GM23338 (cell line): ENCODE results near the gene SRMS. TPM values are rescaled to one million over a fixed set of nuclear protein-coding genes. Genes with fewer than 3 reads are reported as not detected.

Experiments
- ATAC-seq: fragments of 200-7000 bp; cut with Tn5 transposase; 3 replicates; pipeline ENCODE4 v1.9.1; 2020
- DNase-seq: peaks from one replicate; pipeline ENCODE4 v3.0.0-alpha.2; 2015; ENCODE audit warnings: low spot score
- H2AFZ ChIP-seq: fragments of 200-600 bp; sonication (generic); 2 replicates; pipeline ENCODE4 v1.8.0; 2016; ENCODE audit warnings: antibody characterized with exemption, mild to moderate bottlenecking, moderate library complexity
- H3F3A ChIP-seq: fragments of 200-600 bp; sonication (generic); replicated peaks from 2 replicates; pipeline ENCODE4 v1.8.0; 2017; ENCODE audit warnings: antibody characterized with exemption, mixed run types, low read depth
- H3K27ac ChIP-seq: fragments of 200-600 bp; sonication (generic); 2 replicates; pipeline ENCODE4 v1.6.1; 2016; ENCODE audit warnings: low read depth
- H3K27me3 ChIP-seq: fragments of 200-600 bp; sonication (generic); 2 replicates; pipeline ENCODE4 v1.8.0; 2016; ENCODE audit warnings: mild to moderate bottlenecking, mixed run types, moderate library complexity; ENCODE audit not compliant: insufficient read depth
- H3K36me3 ChIP-seq: fragments of 200-600 bp; sonication (generic); 2 replicates; pipeline ENCODE4 v1.8.0; 2016; ENCODE audit warnings: mild to moderate bottlenecking; ENCODE audit not compliant: insufficient read depth
- H3K4me1 ChIP-seq: fragments of 200-600 bp; sonication (generic); 2 replicates; pipeline ENCODE4 v1.8.0; 2016; ENCODE audit warnings: mild to moderate bottlenecking, moderate library complexity; ENCODE audit not compliant: insufficient read depth
- H3K4me2 ChIP-seq: fragments of 200-600 bp; sonication (generic); 2 replicates; pipeline ENCODE4 v1.7.1; 2017; ENCODE audit warnings: mixed run types
- H3K4me3 ChIP-seq: fragments of 200-600 bp; sonication (generic); 2 replicates; pipeline ENCODE4 v1.6.1; 2016; ENCODE audit warnings: mixed run types
- H3K79me2 ChIP-seq: fragments of 200-600 bp; sonication (generic); replicated peaks from 2 replicates; pipeline ENCODE4 v1.8.0; 2017; ENCODE audit warnings: mild to moderate bottlenecking; ENCODE audit not compliant: insufficient read depth
- H3K9me2 ChIP-seq: fragments of 200-600 bp; sonication (generic); 2 replicates; pipeline ENCODE4 v1.8.0; 2017; ENCODE audit not compliant: insufficient read depth
- H4K20me1 ChIP-seq: fragments of 200-600 bp; sonication (generic); replicated peaks from 2 replicates; pipeline ENCODE4 v1.8.0; 2017; ENCODE audit warnings: mild to moderate bottlenecking; ENCODE audit not compliant: insufficient read depth
- H3K27ac Mint-ChIP-seq: 2 replicates; pipeline ENCODE4 v1.8.0; 2020; ENCODE audit warnings: inconsistent platforms, mild to moderate bottlenecking, moderate library complexity, mixed read lengths
- H3K27me3 Mint-ChIP-seq: 3 replicates; pipeline ENCODE4 v1.8.0; 2022; ENCODE audit warnings: low read depth, mild to moderate bottlenecking, moderate library complexity, mixed read lengths, inconsistent platforms; ENCODE audit not compliant: insufficient read depth, poor library complexity
- H3K36me3 Mint-ChIP-seq: 3 replicates; pipeline ENCODE4 v1.8.0; 2021; ENCODE audit warnings: low read depth, mild to moderate bottlenecking, inconsistent platforms, moderate library complexity, mixed read lengths
- H3K4me1 Mint-ChIP-seq: 3 replicates; pipeline ENCODE4 v1.8.0; 2020; ENCODE audit warnings: mild to moderate bottlenecking, inconsistent platforms, mixed read lengths
- H3K4me3 Mint-ChIP-seq: 3 replicates; pipeline ENCODE4 v1.8.0; 2021; ENCODE audit warnings: moderate library complexity, mild to moderate bottlenecking, inconsistent platforms, mixed read lengths
- H3K9me3 Mint-ChIP-seq: 3 replicates; pipeline ENCODE4 v1.8.0; 2020; ENCODE audit warnings: moderate library complexity, mild to moderate bottlenecking, inconsistent platforms, mixed read lengths
- CREB1 ChIP-seq: fragments of 250-450 bp; sonication (Bioruptor Pico); IDR thresholded peaks from 2 replicates; pipeline ENCODE4 v1.5.0; 2020; ENCODE audit warnings: low read depth, mild to moderate bottlenecking, moderate library complexity
- EZH2phosphoT487 ChIP-seq: fragments of 200-600 bp; sonication (generic); IDR thresholded peaks from one replicate; pipeline ENCODE4 v1.8.1; 2018; ENCODE audit warnings: antibody characterized with exemption; ENCODE audit not compliant: unreplicated experiment
- POLR2AphosphoS5 ChIP-seq: IDR thresholded peaks from 2 replicates; pipeline ENCODE4 v1.6.1; 2016; ENCODE audit warnings: antibody characterized with exemption, low read depth
- STAT1 ChIP-seq: IDR thresholded peaks from one replicate; pipeline ENCODE4 v1.6.1; 2016; ENCODE audit warnings: antibody characterized with exemption; ENCODE audit not compliant: unreplicated experiment
- ZNF114 ChIP-seq: fragments of 250-450 bp; sonication (Bioruptor Pico); IDR thresholded peaks from 2 replicates; pipeline ENCODE4 v1.5.0; 2020; ENCODE audit warnings: mild to moderate bottlenecking, moderate library complexity
- polyA plus RNA-seq: library from polyadenylated mRNA; unstranded; fragments of >200 nt; fragmentation: Nextera tagmentation; extraction: Ambion mirVana; gene quantifications from 2 replicates; pipeline ENCODE4 v1.2.1, GENCODE V29; 2016
- total RNA-seq: library from RNA; depleted of rRNA; stranded (reverse); fragments of >200 nt; shearing (Covaris generic); gene quantifications from 2 replicates; pipeline ENCODE4 v1.2.3, GENCODE V29; 2014
- TF ChIP-seq, protein P1 (sequence below): fragments of 250-450 bp; sonication (Bioruptor Pico); IDR thresholded peaks from 2 replicates; pipeline ENCODE4 v1.5.0; 2020; ENCODE audit warnings: mild to moderate bottlenecking, moderate library complexity

SRMS gene
- total and polyA plus RNA-seq, 2 experiments from 2014 or later: 0.23 to 0.59 TPM

GRCh38 chr20:63540417-63541186 is 6.9 kb downstream of the SRMS start:
- no peaks in the 10 kb centered on the region for H3K4me1 ChIP-seq
- no peaks in the 10 kb centered on the region for H4K20me1 ChIP-seq
- Mint-ChIP-seq H3K36me3 (peaks cover 4% of the 10 kb centered on the region; the same call in 1 of the 3 replicates), H3K4me1 (peaks cover 6% of the 10 kb centered on the region), H3K4me3 (no peak overlapping the region), H3K27me3 (peaks cover 9% of the 10 kb centered on the region), H3K27ac (no peak overlapping the region), H3K9me3 (no peaks in the 10 kb centered on the region; the same call in 2 of the 3 replicates)
- no peaks in the 10 kb centered on the region for H3F3A ChIP-seq
- no peak overlapping the region for H3K27ac ChIP-seq
- no peaks in the 10 kb centered on the region for H3K36me3 ChIP-seq
- ATAC-seq: no peak
- TF ChIP-seq ZNF114 (CRISPR knock-in tag) (no peak), EZH2phosphoT487 (no peak), STAT1 (no peak), CREB1 (CRISPR knock-in tag) (no peak), POLR2AphosphoS5 (no peak)
- TF ChIP-seq, protein P1, sequence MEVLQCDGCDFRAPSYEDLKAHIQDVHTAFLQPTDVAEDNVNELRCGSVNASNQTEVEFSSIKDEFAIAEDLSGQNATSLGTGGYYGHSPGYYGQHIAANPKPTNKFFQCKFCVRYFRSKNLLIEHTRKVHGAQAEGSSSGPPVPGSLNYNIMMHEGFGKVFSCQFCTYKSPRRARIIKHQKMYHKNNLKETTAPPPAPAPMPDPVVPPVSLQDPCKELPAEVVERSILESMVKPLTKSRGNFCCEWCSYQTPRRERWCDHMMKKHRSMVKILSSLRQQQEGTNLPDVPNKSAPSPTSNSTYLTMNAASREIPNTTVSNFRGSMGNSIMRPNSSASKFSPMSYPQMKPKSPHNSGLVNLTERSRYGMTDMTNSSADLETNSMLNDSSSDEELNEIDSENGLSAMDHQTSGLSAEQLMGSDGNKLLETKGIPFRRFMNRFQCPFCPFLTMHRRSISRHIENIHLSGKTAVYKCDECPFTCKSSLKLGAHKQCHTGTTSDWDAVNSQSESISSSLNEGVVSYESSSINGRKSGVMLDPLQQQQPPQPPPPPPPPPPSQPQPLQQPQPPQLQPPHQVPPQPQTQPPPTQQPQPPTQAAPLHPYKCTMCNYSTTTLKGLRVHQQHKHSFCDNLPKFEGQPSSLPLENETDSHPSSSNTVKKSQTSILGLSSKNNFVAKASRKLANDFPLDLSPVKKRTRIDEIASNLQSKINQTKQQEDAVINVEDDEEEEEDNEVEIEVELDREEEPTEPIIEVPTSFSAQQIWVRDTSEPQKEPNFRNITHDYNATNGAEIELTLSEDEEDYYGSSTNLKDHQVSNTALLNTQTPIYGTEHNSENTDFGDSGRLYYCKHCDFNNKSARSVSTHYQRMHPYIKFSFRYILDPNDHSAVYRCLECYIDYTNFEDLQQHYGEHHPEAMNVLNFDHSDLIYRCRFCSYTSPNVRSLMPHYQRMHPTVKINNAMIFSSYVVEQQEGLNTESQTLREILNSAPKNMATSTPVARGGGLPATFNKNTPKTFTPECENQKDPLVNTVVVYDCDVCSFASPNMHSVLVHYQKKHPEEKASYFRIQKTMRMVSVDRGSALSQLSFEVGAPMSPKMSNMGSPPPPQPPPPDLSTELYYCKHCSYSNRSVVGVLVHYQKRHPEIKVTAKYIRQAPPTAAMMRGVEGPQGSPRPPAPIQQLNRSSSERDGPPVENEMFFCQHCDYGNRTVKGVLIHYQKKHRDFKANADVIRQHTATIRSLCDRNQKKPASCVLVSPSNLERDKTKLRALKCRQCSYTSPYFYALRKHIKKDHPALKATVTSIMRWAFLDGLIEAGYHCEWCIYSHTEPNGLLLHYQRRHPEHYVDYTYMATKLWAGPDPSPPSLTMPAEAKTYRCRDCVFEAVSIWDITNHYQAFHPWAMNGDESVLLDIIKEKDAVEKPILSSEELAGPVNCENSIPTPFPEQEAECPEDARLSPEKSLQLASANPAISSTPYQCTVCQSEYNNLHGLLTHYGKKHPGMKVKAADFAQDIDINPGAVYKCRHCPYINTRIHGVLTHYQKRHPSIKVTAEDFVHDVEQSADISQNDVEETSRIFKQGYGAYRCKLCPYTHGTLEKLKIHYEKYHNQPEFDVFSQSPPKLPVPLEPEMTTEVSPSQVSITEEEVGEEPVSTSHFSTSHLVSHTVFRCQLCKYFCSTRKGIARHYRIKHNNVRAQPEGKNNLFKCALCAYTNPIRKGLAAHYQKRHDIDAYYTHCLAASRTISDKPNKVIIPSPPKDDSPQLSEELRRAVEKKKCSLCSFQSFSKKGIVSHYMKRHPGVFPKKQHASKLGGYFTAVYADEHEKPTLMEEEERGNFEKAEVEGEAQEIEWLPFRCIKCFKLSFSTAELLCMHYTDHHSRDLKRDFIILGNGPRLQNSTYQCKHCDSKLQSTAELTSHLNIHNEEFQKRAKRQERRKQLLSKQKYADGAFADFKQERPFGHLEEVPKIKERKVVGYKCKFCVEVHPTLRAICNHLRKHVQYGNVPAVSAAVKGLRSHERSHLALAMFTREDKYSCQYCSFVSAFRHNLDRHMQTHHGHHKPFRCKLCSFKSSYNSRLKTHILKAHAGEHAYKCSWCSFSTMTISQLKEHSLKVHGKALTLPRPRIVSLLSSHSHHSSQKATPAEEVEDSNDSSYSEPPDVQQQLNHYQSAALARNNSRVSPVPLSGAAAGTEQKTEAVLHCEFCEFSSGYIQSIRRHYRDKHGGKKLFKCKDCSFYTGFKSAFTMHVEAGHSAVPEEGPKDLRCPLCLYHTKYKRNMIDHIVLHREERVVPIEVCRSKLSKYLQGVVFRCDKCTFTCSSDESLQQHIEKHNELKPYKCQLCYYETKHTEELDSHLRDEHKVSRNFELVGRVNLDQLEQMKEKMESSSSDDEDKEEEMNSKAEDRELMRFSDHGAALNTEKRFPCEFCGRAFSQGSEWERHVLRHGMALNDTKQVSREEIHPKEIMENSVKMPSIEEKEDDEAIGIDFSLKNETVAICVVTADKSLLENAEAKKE: no peak
- H3K4me2 ChIP-seq: no peak overlapping the region
- H3K4me3 ChIP-seq: no peak overlapping the region
- no peak for DNase-seq
- no peak overlapping the region for H2AFZ ChIP-seq
- no peaks in the 10 kb centered on the region for H3K79me2 ChIP-seq
- no peaks in the 10 kb centered on the region for H3K27me3 ChIP-seq
- no peaks in the 10 kb centered on the region for H3K9me2 ChIP-seq
